Endometrial microvascular endothelial cells (primary cell): Measurements from ENCODE around the gene UGT1A7. TPM values are rescaled to one million over a fixed set of nuclear protein-coding genes. Genes with fewer than 3 reads are reported as not detected.

Experiments
- in situ Hi-C: cut with HindIII; loops from 2 replicates; pipeline ENCODE4 v1.10.0; 2017; ENCODE audit warnings: low sequenced_read_pairs, low pct_unique_long_range_greater_than_20kb; ENCODE audit errors: inconsistent ontology term
- total RNA-seq: library from RNA; depleted of rRNA; stranded (reverse); fragments of >200 nt; gene quantifications from one replicate; pipeline ENCODE4 v1.2.3, GENCODE V29; 2015; ENCODE audit errors: inconsistent ontology term

UGT1A7 gene
- total RNA-seq, 1 donor from 2014 or later: not detected

DNA sequence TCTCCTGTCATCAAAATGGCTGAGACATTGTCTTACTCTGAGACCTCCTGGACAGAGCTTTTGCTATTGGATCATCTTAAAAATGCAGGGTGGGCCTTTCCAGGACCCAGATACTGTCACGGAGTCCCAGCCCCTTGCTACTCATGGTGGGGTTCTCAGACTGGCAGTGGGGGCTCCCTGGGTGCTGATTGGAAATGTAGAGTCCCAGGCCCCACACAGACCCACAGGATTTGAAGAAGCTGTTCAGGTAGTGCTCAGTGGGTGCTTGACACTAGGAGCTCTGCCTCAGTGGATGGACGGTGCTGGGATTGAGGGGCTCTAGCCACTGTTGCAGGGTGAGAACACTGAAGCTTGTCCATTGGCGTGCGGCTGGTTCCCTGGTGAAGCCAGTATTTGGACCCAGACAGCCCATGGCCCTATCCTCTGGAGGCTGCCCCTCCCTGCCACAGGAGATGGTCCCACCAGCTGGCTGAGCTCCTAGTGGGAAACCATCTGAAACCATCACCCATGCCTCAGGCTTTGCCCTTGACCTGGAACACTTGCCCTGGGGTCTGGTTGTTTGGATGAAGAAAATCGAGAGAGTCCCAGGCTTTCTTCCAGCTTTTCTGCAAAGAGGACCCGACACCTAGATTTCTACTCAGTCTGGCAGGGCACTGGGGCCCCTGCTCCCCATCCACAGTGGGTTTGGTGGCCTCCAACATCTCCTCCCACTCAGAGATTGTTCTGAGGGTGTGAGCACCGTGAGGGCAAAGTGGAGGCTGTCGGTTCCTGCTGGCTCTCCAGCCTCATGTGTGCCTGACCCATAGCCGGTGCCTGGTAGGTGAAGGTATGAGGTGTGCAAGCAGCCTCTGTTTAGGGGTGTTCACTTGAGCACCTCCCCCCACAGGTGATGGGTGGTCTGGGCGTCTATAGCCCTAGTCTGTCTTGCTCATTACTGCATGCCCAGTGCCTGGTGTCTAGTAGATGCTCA, 126.5 kb downstream of the UGT1A7 start:
- in situ Hi-C loops: no loop called here

DNA sequence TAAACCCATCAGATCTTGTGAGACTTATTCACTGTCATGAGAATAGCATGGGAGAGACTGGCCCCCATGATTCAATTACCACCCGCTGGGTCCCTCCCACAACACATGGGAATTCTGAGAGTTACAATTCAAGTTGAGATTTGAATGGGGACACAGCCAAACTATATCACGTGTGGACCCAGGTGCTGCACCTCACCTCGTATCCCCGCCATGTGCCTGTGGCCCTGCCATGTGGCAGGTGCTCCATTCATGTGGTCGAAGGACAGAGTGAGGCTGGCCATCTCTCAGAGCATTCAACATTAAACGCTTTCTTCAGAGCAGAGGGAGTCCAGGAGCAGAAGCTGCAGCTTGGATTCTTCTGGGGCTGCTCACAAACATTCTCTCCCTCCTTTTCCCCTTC, 128.7 kb downstream of the UGT1A7 start:
- in situ Hi-C loops: no loop called here

DNA sequence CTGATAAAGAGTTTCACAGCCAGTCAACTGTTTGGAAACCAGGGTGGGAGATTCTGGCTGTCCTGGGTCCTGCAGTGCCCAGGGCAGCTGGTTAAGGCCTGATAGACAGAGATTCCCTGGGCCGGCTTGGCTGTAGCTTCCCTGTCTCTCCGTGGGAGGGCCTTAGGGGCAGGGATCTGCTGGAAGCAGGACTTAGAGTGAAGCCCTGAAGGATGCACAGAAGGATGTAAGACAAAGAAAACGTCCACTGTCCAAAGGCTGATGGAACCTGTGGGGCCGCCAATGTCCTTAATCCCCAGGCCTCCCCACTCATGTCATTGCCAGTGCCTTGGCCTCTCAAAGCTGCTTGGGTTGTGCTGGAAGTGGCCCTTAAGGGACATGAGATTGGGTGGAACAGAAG, 129.4 kb downstream of the UGT1A7 start:
- in situ Hi-C loops: no loop called here

DNA sequence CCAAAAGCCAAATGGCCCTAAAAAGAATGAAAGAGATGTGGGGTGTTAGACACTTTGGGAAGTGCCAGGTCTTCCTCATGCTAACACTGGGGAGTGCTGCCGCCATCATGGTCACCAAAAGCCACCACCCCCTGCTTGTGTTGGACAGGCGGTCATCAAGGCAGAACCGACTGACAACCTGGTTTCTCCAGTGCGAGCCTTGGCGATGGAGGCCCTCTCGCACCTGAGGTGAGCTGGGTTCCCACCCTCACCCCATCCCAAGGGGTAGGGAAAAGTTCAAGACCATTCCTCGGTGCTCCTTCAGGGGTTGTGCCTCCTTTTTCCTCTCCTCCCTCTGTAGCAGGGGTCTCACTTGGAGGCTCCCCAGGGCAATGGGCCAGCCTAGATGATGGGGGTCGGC, 130.0 kb downstream of the UGT1A7 start:
- in situ Hi-C loops: no loop called here

DNA sequence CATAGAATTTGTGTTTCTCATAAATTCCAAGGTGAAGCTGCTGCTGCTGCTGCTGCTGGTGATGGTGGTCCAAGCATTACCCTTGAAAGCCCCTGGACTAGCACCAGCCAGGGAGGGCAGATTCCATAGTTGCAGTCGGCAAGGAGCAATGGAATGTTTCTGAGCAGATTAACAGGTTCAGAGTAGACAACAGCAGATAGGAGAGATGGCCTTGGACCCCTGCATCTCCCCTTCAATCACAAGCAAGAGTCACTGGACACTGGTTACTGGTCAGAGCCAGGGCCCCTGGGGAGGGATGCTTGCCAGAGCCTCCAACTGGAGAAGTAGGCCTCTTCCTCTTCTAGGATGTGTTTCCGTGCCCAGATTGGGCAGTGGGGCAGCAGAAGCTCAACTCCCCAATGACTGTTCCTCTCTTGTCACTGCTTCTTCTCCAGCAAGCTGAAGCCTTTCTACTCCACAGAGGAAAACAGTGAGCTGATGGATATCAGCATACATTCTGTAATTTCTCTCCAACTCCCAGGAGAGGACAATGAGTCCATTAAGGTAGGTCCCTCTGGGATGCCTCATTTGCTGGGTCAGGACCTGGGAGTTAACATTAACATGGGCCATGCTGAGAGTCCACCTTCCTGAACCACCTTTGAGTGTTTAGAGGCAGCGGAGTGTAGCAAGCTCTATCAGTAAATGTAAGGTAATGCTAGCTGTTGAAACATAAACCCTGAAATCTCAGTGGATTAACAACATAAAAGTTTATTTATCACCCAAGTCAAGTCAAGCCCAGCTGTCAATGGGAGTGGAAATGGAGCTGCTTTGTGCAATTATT, 131.7 kb downstream of the UGT1A7 start:
- in situ Hi-C loops: no loop called here

DNA sequence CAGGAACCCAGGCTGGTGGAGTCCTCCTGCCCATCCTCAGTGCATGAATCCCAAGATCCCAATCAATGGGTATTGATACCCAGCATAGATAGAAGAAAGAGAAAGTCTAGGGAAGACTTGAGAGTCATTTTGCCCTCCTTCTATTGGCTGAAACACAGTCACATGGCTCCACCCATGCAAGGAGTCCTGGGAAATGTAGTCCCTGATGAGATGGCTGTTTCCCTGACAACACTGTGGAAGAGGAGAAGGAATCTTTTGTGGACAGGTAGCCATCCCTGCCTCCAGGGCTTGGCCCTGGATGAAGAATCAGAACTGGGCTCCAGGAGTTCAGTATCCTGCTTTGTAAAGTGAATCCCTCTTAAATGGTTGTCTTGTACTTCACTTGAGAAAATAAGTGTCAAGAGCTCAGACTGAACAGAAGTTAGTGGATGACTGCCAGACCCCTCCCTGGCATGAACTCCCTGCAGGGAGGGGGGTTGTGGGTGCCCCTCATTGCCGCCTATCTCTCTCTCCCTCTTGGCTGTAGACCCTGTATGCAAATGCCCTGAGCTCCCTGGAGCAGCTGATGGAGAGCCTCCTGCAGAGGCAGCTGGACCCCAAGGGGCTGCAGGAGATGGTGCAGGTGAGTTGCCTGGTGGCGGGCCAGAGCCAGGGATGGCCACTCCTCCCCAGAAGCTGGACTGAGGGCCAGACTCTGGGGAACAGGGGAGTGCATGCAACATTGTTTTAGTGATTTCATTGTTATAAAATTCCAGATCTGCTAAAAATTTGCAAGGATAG, 132.5 kb downstream of the UGT1A7 start:
- in situ Hi-C loops: no loop called here

DNA sequence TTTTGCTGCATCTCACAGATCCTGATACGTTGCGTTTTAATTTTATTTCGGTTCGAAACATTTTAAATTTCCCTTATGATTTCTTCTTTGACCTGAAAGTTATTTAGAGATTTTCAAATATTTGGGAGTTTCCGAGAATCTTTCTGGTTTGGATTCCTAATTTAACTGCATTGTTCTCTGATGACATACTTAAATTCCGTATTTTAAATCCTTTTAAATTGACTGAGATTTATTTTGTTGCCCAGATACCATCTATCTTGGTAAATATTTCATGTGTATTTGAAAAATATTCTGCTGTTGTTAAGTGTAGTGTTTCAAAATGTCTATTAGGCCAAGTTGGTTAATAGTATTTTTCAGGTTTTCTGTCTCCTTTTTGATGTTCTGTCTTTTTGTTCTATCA, 134.2 kb downstream of the UGT1A7 start:
- in situ Hi-C loops: no loop called here

DNA sequence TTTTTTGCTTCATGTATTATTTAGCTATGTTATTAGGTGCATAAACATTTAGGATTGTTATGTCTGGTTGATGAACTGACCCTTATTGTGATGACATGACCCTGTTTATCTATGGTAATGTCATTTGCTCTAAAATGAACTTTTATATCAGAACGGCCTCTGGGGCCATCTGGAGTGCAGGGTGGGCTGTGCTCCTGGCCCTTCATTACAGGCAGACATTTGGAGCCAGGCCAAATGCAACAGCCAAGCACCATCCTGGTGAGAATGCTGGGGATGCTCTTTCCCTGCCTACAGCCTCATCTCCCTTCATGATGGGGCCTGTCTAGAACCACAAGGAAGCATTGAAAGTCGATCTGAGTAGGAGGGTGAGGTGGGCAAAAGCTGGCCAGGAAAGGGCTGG, 134.6 kb downstream of the UGT1A7 start:
- in situ Hi-C loops: no loop called here

DNA sequence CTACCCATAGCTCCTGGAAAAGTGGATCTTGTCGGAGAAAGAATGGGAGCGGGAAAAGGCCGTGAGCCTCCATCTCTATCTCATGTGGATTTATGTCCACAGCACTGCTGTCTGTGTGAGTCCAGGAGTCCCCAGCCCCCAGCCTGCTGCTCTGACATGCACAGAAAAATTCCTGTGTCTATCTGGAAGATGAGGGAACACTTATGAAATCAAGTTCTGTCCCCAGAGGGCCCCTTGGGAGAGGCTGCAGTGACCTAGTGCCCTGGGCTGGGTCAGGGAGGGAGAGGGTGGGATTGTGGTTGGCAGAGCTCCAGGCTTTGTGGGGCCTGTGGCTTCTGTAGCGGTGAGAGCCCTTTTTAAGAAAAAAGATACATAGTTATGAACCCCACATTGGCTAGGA, 135.1 kb downstream of the UGT1A7 start:
- in situ Hi-C loops: no loop called here

DNA sequence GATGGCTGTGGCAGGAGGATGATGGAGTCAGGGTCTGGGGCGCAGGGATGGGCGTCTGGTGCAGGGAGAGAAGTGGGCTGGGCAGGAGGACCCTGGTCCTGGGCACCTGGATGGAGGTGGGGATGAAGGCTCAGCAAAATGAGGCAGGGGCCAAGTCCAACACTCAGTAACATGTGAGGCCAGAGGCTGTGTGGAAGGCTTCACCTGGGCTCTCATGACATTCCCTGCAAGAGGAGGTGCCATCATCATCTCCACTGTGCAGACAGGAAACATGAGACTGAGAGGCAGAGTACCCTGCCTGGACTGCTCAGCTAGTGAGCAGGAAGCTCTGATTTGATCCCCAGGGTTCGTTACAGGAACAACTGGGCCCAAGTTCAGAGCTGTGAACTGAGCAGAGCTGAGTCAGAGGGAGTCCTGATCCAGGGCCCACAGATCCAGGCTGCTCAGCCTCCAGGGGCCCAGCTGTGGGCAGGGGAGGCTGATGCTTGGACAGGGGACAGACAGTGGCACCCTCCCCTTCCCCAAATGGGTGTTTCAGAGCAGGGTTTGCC, 135.7 kb downstream of the UGT1A7 start:
- in situ Hi-C loops: no loop called here

DNA sequence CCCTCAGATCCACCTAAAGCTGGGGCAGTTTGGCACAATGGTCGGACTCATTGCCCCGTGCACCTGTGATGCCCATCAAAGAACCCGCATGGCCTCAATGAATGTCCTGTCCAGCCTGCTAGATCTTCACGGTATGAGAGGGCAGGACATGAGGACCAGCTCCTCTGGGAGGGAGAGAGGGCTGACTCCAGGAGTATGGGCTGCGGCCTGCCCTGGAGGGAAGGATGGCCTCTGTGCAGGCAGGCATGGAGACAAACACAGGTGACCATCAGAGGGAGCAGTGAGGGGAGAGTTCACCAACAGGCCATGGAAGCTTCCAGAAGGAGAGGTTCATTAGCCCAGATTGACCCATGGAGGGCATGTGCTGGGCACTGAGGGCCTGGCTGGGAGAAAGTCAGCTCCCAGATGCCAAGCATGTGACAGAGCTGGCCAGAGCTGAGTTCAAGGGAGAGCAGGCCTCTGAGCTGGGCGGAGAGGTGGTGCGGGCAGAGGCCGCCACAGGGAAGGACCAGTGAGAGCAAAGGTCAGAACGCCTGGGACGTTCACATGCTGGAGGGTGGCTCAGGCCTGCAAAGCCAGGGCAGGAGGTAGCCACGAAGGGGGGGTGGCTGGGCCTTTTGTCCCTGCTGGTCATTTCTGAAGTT, 136.4 kb downstream of the UGT1A7 start:
- in situ Hi-C loops: no loop called here

DNA sequence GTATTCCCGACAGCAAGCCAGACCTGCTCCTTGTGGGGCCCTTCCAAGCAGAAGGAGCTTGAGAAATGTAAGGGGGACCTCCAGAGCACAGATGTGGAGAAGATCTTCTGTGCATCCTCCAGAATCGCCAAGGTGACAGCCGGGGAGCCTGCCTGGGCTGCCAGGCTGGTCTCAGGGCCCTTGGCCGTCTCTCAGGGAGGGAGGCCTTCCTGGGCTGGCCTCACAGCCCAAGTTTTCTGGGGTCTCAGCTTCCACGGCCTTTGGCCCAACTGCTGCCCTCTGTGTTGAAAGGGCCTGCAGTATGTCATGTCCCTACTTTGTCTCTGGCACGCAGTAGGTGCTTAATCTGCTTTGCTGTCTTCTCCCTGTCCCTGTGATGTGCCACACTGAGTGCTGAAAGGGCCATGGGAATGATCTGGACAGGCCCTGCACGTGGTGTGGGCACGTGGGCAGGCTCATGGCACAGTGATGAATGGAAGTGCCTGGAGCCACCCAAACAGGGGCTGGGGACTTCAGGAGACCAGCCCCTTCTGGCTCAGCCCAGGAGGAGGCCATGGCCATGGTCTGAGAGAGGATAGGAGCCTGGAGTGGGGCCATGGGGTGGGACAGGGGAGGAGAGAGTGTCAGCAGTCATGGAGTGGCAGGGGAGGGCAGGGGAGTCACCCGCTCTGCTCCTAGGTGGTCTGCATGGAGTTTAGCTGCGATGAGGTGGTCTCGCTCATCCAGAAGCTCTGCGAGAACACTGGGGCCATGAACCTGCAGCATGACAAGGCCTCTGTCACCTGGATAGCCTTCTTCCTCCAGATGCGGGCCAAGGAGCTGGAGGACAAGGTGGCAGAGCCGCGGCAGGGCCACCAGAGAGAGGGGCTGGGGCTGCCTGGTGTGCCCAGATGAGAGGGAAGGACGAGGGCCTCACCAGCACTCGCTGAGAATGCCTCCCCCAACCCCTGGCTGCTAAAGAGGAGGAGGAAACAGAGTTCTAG, 137.2 kb downstream of the UGT1A7 start:
- in situ Hi-C loops: no loop called here

DNA sequence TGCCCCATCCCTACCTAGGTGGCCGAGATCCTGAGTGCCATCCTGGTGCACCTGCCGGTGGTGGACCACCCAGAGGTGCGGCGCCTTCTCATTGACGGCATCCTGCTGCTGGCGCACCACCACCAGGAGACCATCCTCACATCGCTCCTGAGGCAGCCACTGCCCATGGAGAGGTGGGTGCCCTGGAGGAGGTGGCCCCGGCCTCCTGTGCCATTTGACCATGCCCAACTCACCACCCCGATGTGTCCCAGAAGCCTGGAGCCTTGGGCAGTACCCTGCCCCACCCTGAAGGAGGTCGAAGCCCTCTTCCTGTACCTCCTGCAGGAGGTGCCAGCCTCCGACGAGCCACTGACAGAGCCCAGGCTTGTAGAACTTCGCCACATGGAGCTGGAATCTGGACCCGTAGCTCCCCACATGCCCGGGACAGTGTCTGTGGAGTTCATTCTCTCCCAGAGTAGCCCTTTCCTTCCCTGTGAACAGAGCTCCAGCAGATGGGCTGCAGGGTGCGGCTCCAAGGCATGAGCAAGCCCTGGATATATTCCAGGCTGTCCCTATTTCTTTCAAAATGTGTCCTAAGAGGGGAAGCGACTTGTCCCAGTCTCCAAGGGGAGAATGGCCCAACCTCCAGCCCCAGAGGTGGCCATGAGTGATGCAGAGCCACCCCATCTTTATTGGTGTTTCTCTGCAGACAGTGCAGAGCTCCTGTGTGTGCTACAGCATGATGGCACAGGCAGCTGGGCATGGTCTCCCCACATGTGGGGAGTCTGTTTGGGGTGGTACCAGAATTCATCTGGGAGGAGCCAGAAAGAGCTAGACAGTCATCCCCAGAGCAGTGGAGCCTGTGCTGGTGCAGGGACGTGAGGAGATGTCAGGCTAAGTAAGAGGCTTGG, 138.4 kb downstream of the UGT1A7 start:
- in situ Hi-C loops: no loop called here

DNA sequence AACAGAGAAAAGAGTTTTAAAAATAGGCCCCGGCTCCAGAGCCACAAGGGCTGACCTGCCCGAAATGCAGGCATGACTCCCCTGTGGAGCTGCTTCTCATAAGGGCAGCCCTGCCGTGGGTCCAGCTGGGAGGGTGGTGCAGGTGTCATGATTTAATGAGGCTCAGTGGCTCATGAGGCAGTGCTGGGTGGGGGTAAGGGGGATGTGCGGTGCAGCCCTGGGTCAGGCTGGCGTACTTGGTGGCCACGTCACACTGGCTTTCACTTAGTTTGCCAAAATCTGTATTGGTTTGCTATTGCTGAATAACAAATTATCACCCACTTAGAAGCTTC, 139.0 kb downstream of the UGT1A7 start:
- in situ Hi-C loops: no loop called here

DNA sequence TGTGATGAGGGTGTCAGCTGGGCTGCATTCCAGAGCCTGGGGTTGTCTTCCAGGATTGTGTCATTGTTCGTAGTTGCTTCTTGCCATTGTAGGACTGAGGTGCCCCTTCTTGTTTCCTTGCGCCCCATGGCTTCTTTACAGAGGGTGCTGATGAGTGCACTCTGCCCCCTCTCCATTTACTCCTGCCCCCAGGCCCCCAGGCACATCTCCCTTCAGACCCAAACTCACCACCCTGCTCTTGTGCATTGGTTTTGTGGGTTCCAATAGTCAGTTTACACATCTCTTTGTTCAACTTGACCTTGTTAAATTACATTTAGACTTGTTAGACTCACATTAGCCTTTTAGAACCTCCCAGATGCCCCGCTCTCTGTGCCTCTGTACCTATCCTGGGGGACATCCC, 139.5 kb downstream of the UGT1A7 start:
- in situ Hi-C loops: no loop called here

DNA sequence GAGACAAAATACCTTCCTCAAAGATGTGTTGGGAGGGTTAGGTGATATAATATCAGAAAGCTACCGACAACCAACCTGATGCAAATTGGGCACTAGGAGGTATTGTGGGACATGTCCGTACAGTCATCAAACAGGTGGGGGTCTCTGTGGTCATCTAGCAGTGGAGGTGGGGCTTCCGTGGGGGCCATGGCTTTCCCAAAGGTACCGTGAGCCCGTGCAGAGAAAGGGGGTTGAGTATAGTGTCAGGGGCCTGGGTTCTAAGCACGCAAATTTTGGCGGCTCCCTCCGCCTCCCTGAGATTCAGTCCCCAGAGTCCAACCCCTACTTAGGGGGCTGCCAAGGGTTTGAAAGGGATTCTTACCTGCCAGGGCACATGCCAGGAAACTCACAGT, 140.0 kb downstream of the UGT1A7 start:
- in situ Hi-C loops: no loop called here
